GM23338 (cell line): ENCODE results near the gene TRIM72. TPM values are rescaled to one million over a fixed set of nuclear protein-coding genes. Genes with fewer than 3 reads are reported as not detected.

Experiments
- ATAC-seq: fragments of 200-7000 bp; cut with Tn5 transposase; 3 replicates; pipeline ENCODE4 v1.9.1; 2020
- DNase-seq: peaks from one replicate; pipeline ENCODE4 v3.0.0-alpha.2; 2015; ENCODE audit warnings: low spot score
- H2AFZ ChIP-seq: fragments of 200-600 bp; sonication (generic); 2 replicates; pipeline ENCODE4 v1.8.0; 2016; ENCODE audit warnings: antibody characterized with exemption, mild to moderate bottlenecking, moderate library complexity
- H3F3A ChIP-seq: fragments of 200-600 bp; sonication (generic); replicated peaks from 2 replicates; pipeline ENCODE4 v1.8.0; 2017; ENCODE audit warnings: antibody characterized with exemption, mixed run types, low read depth
- H3K27ac ChIP-seq: fragments of 200-600 bp; sonication (generic); 2 replicates; pipeline ENCODE4 v1.6.1; 2016; ENCODE audit warnings: low read depth
- H3K27me3 ChIP-seq: fragments of 200-600 bp; sonication (generic); 2 replicates; pipeline ENCODE4 v1.8.0; 2016; ENCODE audit warnings: mild to moderate bottlenecking, mixed run types, moderate library complexity; ENCODE audit not compliant: insufficient read depth
- H3K36me3 ChIP-seq: fragments of 200-600 bp; sonication (generic); 2 replicates; pipeline ENCODE4 v1.8.0; 2016; ENCODE audit warnings: mild to moderate bottlenecking; ENCODE audit not compliant: insufficient read depth
- H3K4me1 ChIP-seq: fragments of 200-600 bp; sonication (generic); 2 replicates; pipeline ENCODE4 v1.8.0; 2016; ENCODE audit warnings: mild to moderate bottlenecking, moderate library complexity; ENCODE audit not compliant: insufficient read depth
- H3K4me2 ChIP-seq: fragments of 200-600 bp; sonication (generic); 2 replicates; pipeline ENCODE4 v1.7.1; 2017; ENCODE audit warnings: mixed run types
- H3K4me3 ChIP-seq: fragments of 200-600 bp; sonication (generic); 2 replicates; pipeline ENCODE4 v1.6.1; 2016; ENCODE audit warnings: mixed run types
- H3K79me2 ChIP-seq: fragments of 200-600 bp; sonication (generic); replicated peaks from 2 replicates; pipeline ENCODE4 v1.8.0; 2017; ENCODE audit warnings: mild to moderate bottlenecking; ENCODE audit not compliant: insufficient read depth
- H3K9me2 ChIP-seq: fragments of 200-600 bp; sonication (generic); 2 replicates; pipeline ENCODE4 v1.8.0; 2017; ENCODE audit not compliant: insufficient read depth
- H4K20me1 ChIP-seq: fragments of 200-600 bp; sonication (generic); replicated peaks from 2 replicates; pipeline ENCODE4 v1.8.0; 2017; ENCODE audit warnings: mild to moderate bottlenecking; ENCODE audit not compliant: insufficient read depth
- H3K27ac Mint-ChIP-seq: 2 replicates; pipeline ENCODE4 v1.8.0; 2020; ENCODE audit warnings: inconsistent platforms, mild to moderate bottlenecking, moderate library complexity, mixed read lengths
- H3K27me3 Mint-ChIP-seq: 3 replicates; pipeline ENCODE4 v1.8.0; 2022; ENCODE audit warnings: low read depth, mild to moderate bottlenecking, moderate library complexity, mixed read lengths, inconsistent platforms; ENCODE audit not compliant: insufficient read depth, poor library complexity
- H3K36me3 Mint-ChIP-seq: 3 replicates; pipeline ENCODE4 v1.8.0; 2021; ENCODE audit warnings: low read depth, mild to moderate bottlenecking, inconsistent platforms, moderate library complexity, mixed read lengths
- H3K4me1 Mint-ChIP-seq: 3 replicates; pipeline ENCODE4 v1.8.0; 2020; ENCODE audit warnings: mild to moderate bottlenecking, inconsistent platforms, mixed read lengths
- H3K4me3 Mint-ChIP-seq: 3 replicates; pipeline ENCODE4 v1.8.0; 2021; ENCODE audit warnings: moderate library complexity, mild to moderate bottlenecking, inconsistent platforms, mixed read lengths
- H3K9me3 Mint-ChIP-seq: 3 replicates; pipeline ENCODE4 v1.8.0; 2020; ENCODE audit warnings: moderate library complexity, mild to moderate bottlenecking, inconsistent platforms, mixed read lengths
- EZH2 ChIP-seq: fragments of 200-600 bp; sonication (generic); IDR thresholded peaks from one replicate; pipeline ENCODE4 v1.8.0; 2017; ENCODE audit warnings: antibody characterized with exemption, mild to moderate bottlenecking, low read depth; ENCODE audit not compliant: unreplicated experiment
- EZH2phosphoT487 ChIP-seq: fragments of 200-600 bp; sonication (generic); IDR thresholded peaks from one replicate; pipeline ENCODE4 v1.8.1; 2018; ENCODE audit warnings: antibody characterized with exemption; ENCODE audit not compliant: unreplicated experiment
- REST ChIP-seq: IDR thresholded peaks from one replicate; pipeline ENCODE4 v1.6.1; 2018; ENCODE audit warnings: antibody characterized with exemption; ENCODE audit not compliant: unreplicated experiment
- ZNF114 ChIP-seq: fragments of 250-450 bp; sonication (Bioruptor Pico); IDR thresholded peaks from 2 replicates; pipeline ENCODE4 v1.5.0; 2020; ENCODE audit warnings: mild to moderate bottlenecking, moderate library complexity
- ZNF462 ChIP-seq: fragments of 250-450 bp; sonication (Bioruptor Pico); IDR thresholded peaks from 2 replicates; pipeline ENCODE4 v1.5.0; 2020; ENCODE audit warnings: mild to moderate bottlenecking, moderate library complexity
- polyA plus RNA-seq: library from polyadenylated mRNA; unstranded; fragments of >200 nt; fragmentation: Nextera tagmentation; extraction: Ambion mirVana; gene quantifications from 2 replicates; pipeline ENCODE4 v1.2.1, GENCODE V29; 2016
- total RNA-seq: library from RNA; depleted of rRNA; stranded (reverse); fragments of >200 nt; shearing (Covaris generic); gene quantifications from 2 replicates; pipeline ENCODE4 v1.2.3, GENCODE V29; 2014
- TF ChIP-seq, protein P1 (sequence below): IDR thresholded peaks from 2 replicates; pipeline ENCODE4 v1.6.1; 2016; ENCODE audit warnings: antibody characterized with exemption
- TF ChIP-seq, protein P2 (sequence below), 2 experiments: fragments of 200-600 bp in 1 of 2; sonication (generic) in 1 of 2; conservative IDR thresholded peaks; 2 replicates each; pipeline versions ENCODE4 v1.5.1 to v1.6.1; 2016 to 2017; ENCODE audit warnings: antibody characterized with exemption in 2 of 2, low read depth in 2 of 2, mild to moderate bottlenecking in 2 of 2, moderate library complexity in 1 of 2

Gene TRIM72
- total and polyA plus RNA-seq, 2 experiments from 2014 or later = 0.81 to 1.3 TPM

GRCh38 chr16:31216422-31217135 is 2.7 kb downstream of the TRIM72 start, which contains the start of gene PYDC1:
TSS of gene PYDC1 (minus strand) at chr16:31217135. CDS start at chr16:31217028, 107 bp downstream.
- no peaks in the 10 kb centered on the region for H3K9me2 ChIP-seq
- Mint-ChIP-seq H3K9me3 (no peaks in the 10 kb centered on the region; the same call in 1 of the 3 replicates), H3K27me3 (peaks cover 50% of the 10 kb centered on the region), H3K27ac (no peak within 1 kb of the TSS), H3K36me3 (no peaks in the 10 kb centered on the region; the same call in 2 of the 3 replicates), H3K4me3 (peak within 1 kb of the TSS; percentile 75), H3K4me1 (peaks cover 29% of the 10 kb centered on the region)
- peaks cover 45% of the 10 kb centered on the region for H3K27me3 ChIP-seq
- no peak within 1 kb of the TSS for H3K27ac ChIP-seq
- H3K4me3 ChIP-seq = peak within 1 kb of the TSS; percentile 77
- peaks cover 15% of the 10 kb centered on the region for H3K4me1 ChIP-seq
- peak within 1 kb of the TSS; percentile 93 for H3K4me2 ChIP-seq
- no peaks in the 10 kb centered on the region for H4K20me1 ChIP-seq
- DNase-seq (peak; percentile 73), ATAC-seq (peak; percentile 12)
- H2AFZ ChIP-seq = peak within 1 kb of the TSS; percentile 96
- no peaks in the 10 kb centered on the region for H3K79me2 ChIP-seq
- TF ChIP-seq, protein P1, sequence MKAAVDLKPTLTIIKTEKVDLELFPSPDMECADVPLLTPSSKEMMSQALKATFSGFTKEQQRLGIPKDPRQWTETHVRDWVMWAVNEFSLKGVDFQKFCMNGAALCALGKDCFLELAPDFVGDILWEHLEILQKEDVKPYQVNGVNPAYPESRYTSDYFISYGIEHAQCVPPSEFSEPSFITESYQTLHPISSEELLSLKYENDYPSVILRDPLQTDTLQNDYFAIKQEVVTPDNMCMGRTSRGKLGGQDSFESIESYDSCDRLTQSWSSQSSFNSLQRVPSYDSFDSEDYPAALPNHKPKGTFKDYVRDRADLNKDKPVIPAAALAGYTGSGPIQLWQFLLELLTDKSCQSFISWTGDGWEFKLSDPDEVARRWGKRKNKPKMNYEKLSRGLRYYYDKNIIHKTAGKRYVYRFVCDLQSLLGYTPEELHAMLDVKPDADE = no peak
- TF ChIP-seq, protein P2, sequence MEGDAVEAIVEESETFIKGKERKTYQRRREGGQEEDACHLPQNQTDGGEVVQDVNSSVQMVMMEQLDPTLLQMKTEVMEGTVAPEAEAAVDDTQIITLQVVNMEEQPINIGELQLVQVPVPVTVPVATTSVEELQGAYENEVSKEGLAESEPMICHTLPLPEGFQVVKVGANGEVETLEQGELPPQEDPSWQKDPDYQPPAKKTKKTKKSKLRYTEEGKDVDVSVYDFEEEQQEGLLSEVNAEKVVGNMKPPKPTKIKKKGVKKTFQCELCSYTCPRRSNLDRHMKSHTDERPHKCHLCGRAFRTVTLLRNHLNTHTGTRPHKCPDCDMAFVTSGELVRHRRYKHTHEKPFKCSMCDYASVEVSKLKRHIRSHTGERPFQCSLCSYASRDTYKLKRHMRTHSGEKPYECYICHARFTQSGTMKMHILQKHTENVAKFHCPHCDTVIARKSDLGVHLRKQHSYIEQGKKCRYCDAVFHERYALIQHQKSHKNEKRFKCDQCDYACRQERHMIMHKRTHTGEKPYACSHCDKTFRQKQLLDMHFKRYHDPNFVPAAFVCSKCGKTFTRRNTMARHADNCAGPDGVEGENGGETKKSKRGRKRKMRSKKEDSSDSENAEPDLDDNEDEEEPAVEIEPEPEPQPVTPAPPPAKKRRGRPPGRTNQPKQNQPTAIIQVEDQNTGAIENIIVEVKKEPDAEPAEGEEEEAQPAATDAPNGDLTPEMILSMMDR (conservative IDR thresholded peaks at IDR 0.05; ENCODE audit: low read depth in 2 of 2) = peak in 1 of 2 experiments; percentile 42; a peak in 2 of 4 replicates
- H3K36me3 ChIP-seq = no peaks in the 10 kb centered on the region
- H3F3A ChIP-seq = no peaks in the 10 kb centered on the region

DNA sequence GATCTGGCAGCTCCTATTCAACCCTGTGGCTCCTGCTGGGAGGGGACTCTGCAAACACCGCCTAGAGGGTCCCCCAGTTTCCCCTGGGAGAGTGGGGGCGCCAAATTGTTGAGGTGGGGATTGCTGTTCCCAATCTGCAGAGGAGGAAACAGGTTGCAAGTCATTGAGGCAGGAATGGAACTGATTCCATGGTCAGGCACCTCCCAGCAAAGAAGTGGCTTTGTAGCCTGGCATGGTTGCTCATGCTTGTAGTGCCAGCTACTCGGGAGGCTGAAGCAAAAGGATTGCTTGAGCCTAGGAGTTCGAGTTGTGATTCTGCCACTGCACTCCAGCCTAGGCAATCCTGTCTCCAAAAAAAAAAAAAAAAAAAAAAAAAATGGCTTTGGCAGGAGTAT is 3.2 kb downstream of the TRIM72 start:
- Histone ChIP-seq H3F3A (no peaks in the 10 kb centered on the region), H3K4me1 (peaks cover 15% of the 10 kb centered on the region), H3K9me2 (no peaks in the 10 kb centered on the region), H3K36me3 (no peaks in the 10 kb centered on the region), H3K27me3 (peaks cover 45% of the 10 kb centered on the region), H3K4me2 (peak overlapping the region; percentile 93), H3K79me2 (no peaks in the 10 kb centered on the region), H3K4me3 (peak overlapping the region; percentile 77), H2AFZ (peak overlapping the region; percentile 96), H3K27ac (no peak overlapping the region), H4K20me1 (no peaks in the 10 kb centered on the region)
- H3K4me1 Mint-ChIP-seq = peaks cover 29% of the 10 kb centered on the region
- peak overlapping the region; percentile 70 for H3K4me3 Mint-ChIP-seq
- peaks cover 50% of the 10 kb centered on the region for H3K27me3 Mint-ChIP-seq
- ATAC-seq (no peak), DNase-seq (no peak)
- H3K27ac Mint-ChIP-seq = no peak overlapping the region
- H3K36me3 Mint-ChIP-seq = no peaks in the 10 kb centered on the region; the same call in 2 of the 3 replicates
- H3K9me3 Mint-ChIP-seq = no peaks in the 10 kb centered on the region; the same call in 1 of the 3 replicates
- TF ChIP-seq EZH2phosphoT487 (no peak), REST (no peak), EZH2 (no peak), ZNF114 (CRISPR knock-in tag) (no peak), ZNF462 (CRISPR knock-in tag) (no peak)
